ENCODE measurements around the gene PSENEN.
A peak's percentile ranks its signal among the peaks of the same experiment; 100 is the strongest.

The PSENEN gene

DNA sequence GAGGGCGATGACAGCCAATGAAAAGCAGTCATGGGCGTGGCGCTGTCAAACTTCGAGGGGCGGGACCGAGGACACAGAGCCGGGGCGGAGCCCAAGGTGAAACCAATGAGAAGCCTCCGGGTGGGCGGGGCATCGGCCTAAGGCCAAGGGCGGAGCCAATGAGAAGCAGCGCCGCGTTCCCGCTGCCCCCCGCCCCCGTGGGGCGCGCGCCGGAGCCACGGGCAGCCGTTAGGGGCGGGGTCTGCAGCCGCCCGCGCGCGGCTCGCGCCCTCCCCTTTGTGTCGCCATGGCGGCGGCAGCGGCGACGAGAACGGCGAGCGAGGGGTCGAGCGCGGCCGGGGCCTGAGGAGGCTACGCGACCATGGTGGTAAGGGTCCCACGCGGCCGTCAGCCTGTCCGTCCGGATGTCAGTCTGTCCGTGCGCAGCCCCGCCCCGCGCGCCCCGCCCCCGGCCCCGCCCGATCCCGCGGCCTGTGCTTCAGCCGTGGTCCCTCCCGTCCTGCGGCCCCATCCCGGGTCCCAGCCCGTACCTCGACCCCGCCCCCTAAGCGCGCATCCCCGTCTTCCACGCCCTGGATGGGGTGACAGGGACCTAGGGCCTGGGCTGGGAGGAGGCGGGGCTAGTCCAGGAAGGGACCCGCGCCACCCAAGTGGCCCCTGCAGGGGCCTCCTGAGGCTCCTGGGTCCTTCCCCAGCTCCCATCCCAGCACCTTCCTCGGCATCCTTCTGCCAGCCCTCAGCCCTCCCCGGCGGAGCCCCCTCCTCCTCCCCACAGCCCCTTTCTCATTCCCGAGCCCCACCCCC, 30.0 kb downstream of the PSENEN start, which contains the start of gene ARHGAP33:
Gene ARHGAP33 (plus strand): TSS at position 267 of the 804 bp plus-strand sequence. CDS start 95 bp downstream, at position 362.
- peak; percentile 99 for DNase-seq

DNA sequence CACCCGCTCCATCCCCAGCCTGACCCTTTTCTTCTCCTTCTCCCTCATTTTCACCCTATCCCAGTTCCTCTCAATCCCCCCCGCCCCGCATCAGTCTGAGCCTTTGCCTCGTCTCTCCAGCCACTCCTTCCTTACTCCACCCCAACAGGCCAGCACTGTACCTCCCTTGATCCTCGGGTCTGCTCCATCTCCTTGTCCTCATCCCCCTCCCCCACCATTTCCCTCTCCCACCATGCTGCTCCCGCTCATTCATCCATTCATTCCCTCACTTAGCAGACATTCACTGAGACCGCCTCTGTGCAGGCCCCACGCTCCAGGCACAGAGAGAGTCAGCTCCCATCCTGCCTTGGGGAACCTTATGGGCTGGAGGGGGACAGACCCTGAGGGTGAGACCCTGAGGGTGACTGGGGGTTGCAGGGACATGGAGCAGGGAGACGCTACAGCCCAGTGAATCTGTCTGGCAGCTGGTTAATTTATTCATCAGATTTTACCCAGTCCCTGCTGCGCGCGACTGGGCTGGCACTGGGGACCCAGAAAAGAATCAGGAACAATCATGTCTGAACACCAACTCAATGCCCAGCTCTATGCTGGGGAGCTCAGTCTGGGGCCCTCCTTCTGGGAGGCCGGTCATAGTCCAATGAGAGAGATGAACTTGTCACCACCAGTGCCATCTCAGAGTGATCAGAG, 30.8 kb downstream of the PSENEN start:
- DNase-seq: no peak

DNA sequence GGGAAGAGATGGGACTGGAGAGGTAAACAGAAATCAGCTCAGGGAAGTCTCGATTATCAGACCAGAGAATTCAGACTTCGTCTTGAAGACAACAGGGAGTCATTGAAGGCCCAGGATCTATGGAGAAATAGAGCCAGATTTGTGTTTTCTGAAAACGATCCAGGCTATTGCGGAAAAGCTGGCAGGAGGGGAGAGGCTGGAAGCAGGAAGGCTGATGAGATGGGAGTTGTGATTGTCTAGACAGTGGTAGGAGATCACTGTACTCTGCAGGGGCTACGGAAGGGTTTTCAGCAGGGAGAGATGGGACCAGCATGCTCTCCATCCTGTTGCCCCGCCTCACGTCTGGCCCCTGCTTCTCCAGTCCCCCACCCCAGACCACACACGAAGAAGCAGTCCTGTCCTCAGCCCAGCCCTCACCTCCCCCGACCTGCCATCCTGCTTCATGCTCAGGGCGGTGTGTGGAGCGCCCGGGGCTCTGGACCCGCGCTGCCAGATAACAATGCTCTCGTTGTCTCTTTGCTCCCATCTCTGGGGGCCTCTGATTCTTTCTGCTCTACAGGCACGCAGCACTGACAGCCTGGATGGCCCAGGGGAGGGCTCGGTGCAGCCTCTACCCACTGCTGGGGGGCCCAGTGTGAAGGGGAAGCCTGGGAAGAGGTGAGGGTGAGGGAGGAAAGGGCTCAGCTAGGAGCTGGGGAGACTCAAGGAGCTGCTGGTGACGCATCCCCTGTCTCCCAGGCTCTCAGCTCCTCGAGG, 31.8 kb downstream of the PSENEN start:
- no peak for DNase-seq

DNA sequence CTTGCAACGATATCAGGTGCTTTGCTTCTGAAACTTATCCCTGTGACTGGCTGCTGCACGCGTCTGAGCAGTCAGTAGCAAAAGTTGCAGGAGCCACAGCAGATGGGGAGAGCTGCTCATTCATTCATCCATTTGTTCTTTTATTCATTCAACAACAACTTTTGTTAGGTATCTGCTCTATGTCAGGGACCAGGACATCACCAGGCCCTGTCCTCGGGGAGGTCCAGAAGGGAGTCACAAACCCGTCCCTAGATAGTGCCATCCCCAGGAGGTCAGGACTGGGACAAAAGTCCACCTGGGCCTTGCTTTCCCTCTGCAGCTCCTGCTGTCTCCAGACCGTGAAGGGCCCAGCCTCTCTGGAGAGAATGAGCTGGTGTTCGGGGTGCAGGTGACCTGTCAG, 32.5 kb downstream of the PSENEN start:
- no peak for DNase-seq

DNA sequence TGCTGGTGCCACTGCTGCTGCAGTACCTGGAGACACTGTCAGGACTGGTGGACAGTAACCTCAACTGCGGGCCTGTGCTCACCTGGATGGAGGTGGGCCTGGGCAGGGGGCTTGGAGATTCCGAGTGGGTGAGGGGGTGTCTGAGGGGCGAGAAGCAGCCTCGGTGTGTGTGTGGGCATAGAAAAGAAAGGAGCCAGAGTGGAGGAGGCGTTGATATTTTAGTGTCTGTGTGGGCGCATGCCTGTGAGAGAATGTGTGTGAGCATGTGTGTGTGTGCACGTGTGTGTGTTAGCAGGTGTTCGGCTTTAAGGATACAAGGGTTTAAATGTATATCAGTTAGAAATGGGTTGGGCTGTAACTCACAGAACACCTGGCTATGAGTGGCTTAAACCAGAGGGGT, 33.6 kb downstream of the PSENEN start:
- DNase-seq: no peak

DNA sequence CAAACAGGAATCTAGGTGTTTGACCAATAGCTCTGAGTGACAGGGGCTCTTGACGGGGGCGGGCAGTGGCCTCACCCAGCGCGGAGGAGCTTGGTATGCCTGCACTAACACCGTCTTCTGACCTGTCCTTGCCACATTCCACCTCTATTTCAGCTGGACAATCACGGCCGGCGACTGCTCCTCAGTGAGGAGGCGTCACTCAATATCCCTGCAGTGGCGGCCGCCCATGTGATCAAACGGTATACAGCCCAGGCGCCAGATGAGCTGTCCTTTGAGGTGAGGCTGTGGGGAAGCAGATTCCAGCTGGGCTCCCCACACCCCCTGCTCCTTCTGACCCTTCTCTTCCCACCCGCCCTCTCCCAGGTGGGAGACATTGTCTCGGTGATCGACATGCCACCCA, 34.6 kb downstream of the PSENEN start:
- no peak for DNase-seq

DNA sequence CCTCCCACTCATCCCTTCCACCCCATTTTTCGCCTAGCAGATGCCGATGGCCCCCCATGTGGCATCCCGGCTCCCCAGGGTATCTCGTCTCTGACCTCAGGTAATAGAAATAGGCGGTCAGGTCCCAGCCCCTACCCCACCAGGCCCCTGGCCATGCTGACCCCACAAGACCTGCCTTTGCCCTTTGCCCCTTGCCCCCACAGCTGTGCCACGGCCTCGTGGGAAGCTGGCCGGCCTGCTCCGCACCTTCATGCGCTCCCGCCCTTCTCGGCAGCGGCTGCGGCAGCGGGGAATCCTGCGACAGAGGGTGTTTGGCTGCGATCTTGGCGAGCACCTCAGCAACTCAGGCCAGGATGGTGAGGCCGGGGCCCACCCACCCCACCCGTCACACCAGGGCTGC, 35.3 kb downstream of the PSENEN start:
- no peak for DNase-seq

DNA sequence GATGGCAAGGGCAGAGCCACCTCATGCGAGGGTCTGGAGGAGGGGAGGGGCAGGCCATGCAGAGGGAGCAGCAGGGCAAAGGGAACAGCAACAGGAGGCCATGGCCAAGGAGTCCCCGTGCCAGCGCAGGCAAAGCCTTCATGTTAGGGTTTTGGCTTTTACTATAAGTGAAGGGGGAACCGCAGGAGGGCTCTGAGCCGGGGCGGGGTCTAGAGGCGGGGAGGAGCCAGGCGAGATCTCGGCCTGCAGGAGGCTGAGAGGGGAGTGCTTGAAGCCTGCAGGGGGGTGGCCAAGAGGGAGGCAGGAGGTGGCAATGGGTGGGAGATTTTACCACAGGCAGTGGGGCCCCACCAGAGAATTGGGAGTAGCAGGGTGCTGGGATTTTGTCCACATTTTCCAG, 36.2 kb downstream of the PSENEN start:
- no peak for DNase-seq

DNA sequence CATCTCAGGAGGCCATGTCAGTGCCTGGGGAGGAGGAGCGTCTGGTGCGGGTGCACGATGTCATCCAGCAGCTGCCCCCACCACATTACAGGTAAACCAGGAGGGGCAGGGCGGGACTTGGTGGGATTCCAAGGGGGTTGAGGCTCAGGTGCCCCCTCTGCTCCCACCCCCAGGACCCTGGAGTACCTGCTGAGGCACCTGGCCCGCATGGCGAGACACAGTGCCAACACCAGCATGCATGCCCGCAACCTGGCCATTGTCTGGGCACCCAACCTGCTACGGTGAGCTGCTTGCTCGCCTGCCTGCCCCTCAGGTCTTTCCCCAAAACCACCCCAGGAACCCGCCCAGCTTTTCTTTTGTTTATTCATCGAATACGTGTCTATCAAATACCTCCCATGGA, 37.1 kb downstream of the PSENEN start:
- no peak for DNase-seq

DNA sequence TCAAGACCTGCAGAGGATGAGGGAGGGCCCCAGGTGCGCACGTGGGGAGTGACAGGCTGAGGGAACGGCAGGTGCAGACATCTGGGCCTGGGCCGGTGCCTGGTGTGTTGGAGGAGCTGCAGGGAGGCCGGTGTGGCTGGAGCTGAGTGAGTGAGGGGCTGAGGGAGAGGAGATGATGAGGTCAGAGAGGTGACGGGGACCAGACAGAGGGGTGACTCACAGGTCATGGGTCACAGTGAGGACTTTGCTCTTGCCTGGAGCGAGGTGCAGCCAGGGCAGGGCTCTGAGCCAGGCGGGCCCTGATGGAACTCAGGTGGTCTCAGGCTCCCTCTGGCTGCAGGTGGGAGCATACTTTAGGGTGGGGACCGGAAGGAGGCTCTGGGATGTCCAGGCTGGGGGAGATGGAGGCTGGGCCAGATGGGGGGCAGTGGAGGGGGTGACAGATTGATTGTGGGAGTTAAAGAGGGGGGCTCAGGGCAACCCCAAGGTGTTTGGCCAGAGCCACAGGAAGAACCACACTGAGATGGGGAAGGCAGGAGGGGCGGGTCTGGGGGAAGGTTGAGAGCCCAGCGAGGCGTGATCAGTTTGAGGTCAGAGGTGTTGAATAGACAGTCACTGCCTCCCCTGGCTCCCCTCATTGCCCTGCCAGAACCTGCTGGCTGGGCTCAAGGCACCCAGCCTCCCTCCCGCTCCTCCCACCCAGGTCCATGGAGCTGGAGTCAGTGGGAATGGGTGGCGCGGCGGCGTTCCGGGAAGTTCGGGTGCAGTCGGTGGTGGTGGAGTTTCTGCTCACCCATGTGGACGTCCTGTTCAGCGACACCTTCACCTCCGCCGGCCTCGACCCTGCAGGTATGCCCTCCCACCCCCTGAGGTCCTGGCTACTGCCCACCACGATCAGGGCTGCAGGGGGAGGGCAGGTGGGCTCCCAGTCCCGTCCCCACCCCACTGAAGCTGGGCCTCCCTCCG, 38.3 kb downstream of the PSENEN start:
- no peak for DNase-seq

DNA sequence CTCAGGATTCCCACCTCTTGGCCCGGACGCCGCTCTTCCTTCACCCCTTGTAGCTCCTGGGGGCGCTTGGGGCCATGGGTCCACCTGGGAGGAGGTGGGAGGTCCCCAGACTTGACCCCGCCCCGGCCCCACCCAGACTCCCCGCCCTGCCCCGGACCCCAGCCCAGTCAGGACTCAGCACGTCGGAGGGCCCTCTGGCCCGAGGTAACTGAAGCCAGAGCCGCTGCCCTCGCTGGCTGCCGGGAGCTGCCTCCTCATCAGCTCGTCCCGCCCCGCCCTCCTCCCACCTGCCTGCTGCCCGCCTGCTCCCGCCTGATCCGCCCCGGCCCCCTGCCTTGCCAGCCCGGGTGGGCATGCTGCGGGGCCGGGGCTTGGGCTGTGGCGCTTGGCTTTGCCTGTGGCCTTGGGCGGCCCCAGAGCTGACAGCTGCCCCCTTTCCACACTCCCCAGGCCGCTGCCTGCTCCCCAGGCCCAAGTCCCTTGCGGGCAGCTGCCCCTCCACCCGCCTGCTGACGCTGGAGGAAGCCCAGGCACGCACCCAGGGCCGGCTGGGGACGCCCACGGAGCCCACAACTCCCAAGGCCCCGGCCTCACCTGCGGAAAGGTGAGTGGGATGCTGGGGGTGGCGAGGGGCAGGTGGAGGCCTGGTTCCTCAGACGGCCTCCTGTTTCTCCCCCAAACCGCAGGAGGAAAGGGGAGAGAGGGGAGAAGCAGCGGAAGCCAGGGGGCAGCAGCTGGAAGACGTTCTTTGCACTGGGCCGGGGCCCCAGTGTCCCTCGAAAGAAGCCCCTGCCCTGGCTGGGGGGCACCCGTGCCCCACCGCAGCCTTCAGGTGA, 39.3 kb downstream of the PSENEN start:
- DNase-seq: no peak

DNA sequence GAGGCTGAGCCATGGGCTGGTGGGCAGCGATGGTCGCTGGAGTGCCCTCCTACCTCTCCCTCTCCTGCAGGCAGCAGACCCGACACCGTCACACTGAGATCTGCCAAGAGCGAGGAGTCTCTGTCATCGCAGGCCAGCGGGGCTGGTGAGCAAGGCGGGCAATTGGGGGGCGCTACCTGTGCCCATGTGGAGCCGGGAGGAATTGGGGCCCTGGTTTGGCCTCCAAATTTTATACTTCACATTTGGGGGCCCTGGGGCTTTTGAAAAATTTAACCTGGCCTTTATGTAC, 39.8 kb downstream of the PSENEN start:
- no peak for DNase-seq

DNA sequence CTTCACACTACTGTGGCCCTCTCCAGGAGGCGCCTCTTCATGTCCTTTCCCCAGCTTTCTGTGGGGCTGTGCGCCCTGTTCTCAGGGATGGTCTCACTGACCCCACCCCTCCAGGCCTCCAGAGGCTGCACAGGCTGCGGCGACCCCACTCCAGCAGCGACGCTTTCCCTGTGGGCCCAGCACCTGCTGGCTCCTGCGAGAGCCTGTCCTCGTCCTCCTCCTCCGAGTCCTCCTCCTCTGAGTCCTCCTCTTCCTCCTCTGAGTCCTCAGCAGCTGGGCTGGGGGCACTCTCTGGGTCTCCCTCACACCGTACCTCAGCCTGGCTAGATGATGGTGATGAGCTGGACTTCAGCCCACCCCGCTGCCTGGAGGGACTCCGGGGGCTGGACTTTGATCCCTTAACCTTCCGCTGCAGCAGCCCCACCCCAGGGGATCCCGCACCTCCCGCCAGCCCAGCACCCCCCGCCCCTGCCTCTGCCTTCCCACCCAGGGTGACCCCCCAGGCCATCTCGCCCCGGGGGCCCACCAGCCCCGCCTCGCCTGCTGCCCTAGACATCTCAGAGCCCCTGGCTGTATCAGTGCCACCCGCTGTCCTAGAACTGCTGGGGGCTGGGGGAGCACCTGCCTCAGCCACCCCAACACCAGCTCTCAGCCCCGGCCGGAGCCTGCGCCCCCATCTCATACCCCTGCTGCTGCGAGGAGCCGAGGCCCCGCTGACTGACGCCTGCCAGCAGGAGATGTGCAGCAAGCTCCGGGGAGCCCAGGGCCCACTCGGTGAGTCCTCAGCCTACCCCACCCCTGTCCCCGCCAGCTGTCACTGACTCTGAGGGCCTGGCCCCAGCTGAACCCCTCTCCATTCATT, 41.1 kb downstream of the PSENEN start:
- DNase-seq: no peak

DNA sequence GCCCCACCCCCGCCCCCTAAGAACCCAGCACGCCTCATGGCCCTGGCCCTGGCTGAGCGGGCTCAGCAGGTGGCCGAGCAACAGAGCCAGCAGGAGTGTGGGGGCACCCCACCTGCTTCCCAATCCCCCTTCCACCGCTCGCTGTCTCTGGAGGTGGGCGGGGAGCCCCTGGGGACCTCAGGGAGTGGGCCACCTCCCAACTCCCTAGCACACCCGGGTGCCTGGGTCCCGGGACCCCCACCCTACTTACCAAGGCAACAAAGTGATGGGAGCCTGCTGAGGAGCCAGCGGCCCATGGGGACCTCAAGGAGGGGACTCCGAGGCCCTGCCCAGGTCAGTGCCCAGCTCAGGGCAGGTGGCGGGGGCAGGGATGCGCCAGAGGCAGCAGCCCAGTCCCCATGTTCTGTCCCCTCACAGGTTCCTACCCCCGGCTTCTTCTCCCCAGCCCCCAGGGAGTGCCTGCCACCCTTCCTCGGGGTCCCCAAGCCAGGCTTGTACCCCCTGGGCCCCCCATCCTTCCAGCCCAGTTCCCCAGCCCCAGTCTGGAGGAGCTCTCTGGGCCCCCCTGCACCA, 41.9 kb downstream of the PSENEN start:
- DNase-seq: no peak

DNA sequence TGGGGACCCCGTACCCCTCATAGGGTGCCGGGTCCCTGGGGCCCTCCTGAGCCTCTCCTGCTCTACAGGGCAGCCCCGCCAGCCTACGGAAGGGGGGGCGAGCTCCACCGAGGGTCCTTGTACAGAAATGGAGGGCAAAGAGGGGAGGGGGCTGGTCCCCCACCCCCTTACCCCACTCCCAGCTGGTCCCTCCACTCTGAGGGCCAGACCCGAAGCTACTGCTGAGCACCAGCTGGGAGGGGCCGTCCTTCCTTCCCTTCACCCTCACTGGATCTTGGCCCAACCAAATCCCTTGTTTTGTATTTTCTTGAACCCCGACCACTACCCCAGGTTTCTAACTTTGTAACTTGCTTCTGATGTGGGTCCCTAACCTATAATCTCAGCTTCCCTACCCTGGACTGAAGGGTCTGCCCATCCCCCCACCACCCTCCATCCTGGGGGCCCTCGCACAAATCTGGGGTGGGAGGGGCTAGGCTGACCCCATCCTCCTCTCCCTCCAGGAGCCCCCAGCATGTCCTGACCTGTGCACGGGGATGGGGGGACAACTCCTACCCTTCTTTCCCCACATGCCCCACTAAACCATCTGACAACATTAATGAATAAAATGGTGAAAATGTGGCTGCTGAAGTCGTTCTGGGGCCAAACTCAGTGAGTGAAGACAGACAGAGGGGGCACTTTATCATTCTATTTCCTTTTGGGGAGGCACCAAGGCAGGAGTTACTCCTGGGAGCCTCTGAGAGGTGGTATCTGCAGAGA, 42.9 kb downstream of the PSENEN start:
- DNase-seq: no peak

DNA sequence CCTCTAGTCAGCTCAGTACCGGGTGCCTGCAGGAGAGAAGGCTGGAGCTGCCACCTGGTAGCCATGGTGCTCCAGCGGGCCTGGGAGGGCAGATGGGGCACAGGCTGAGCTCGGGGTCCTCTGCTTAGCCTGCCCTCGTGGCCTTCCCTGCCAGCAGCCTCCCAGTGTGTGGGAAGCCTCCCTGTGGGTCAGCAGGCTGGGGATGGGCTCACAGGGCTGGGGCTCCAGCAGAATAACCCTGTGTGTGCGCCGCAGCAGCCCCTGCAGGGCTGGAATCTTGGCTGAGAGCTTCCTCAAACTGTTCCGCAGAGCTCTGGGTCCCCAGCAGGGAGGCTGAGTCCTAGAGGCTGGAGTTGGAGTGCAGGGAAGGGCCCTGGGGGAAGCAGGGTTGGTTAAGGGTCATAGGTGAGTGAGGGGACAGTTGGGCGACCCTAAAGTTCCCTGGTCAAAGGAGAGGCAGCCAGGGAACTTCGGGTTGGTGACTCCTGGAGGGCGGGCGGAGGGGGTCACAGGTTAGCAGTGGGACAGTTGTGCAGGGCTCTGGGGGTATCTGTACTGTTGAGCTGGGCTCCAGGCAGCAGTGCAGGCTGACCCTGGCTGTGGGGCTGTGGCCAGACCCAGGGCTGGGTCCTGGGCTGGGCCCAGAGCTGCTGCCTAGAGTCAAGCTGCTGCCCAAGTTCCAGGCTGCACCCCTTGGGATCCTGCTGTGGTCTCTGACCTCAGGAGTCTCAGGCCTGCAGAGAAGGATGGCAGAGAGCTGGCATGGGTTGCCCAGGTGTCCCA, 43.9 kb downstream of the PSENEN start:
- no peak for DNase-seq

DNA sequence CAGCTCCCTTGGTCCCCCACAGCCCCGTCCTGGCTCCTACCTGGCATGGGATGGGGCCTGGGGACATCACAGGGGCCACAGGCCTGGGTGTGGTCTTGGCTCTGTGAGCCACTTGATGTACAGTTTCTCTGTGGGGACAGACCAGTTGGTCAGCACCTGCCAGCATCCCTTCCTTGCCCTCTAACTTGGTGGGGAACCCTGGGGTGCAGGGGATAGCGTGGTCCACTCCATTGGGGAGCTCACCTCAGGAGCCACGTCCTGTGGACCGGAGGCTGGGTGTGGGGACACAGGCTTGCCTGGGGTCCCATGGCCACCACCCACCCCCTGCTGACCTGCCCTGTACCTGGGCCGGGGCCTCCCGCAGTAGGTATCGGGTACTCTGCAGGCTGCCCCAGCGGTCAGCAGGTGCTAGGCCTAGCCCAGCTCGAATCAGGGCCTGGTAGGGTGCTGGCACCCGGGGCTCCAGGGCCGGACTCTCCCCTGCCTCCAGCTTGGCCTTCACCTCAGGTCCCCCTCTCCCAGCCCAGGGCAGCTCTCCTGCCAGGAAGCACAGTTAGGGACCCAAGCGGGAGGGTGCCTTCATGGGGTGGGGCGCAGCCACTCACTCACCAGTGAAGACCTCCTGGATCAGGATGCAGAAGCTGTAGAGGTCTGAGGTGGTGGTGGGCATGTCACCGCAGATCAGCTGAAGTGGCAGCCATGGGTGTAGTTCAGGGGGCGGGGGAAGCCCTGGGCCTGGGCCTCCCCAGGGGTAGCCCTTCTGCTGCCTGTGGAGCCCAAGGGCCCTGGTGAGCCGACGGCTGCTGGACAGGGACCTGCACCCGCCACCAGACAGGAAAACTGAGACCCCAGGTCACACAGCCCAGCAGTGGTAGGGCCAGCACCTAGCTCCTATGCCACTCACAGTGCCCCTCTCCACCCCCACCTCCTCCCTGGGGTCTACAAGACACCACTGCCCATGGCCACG, 44.8 kb downstream of the PSENEN start:
- no peak for DNase-seq

Data from inflammatory macrophage treated with lipopolysaccharide for 4 hours (primary cell).